Endothelial cell of umbilical vein (primary cell): ENCODE measurements around the gene RAB44. TPM values are rescaled to one million over a fixed set of nuclear protein-coding genes. Genes with fewer than 3 reads are reported as not detected.

ENCODE experiments used
- BruUV-seq: library from RNA; stranded (reverse); fragments of 400-500 nt; replicated peaks from 2 replicates; lab custom pipeline; 2021; lab: Mats Ljungman, UMichigan
- CTCF ChIA-PET: fragments of 300-600, 350-600 bp; sonication (Branson Sonifier 250); formaldehyde crosslinking; loops from one replicate; lab custom pipeline; 2021; ENCODE audit warnings: antibody characterized with exemption, inconsistent platforms; lab: Charles Lee
- POLR2A ChIA-PET: fragments of 300-600, 350-600 bp; sonication (Branson Sonifier 250); formaldehyde crosslinking; loops from one replicate; lab custom pipeline; 2021; ENCODE audit warnings: antibody characterized with exemption, inconsistent platforms; lab: Charles Lee
- DNase-seq: peaks from one replicate; pipeline ENCODE4 v3.0.0-alpha.2; 2011; ENCODE audit warnings: low read depth, low spot score
- FAIRE-seq: peaks from 2 replicates; lab custom pipeline; 2011; peaks lifted over from hg19 to GRCh38; lab: Jason Lieb, UNC
- H2AFZ ChIP-seq: 2 replicates; pipeline ENCODE4 v1.6.0; 2012; ENCODE audit warnings: low read depth, low read length, control low read depth, inconsistent platforms
- H3K27ac ChIP-seq: 2 replicates; pipeline ENCODE4 v1.5.1; 2011; ENCODE audit warnings: low read depth, mild to moderate bottlenecking, control low read depth, low read length, moderate library complexity; ENCODE audit not compliant: insufficient read depth
- H3K27me3 ChIP-seq, 2 experiments: 2 replicates each; pipeline versions ENCODE4 v1.6.0 to v1.6.1; 2011; ENCODE audit warnings: low read length in 2 of 2, mixed read lengths in 1 of 2; ENCODE audit not compliant: control insufficient read depth in 2 of 2, insufficient read depth in 2 of 2
- H3K36me3 ChIP-seq, 2 experiments: 2 replicates in 1 of 2; 3 replicates in 1 of 2; pipeline ENCODE4 v1.5.1; 2011; ENCODE audit warnings: low read length in 2 of 2, mild to moderate bottlenecking in 1 of 2, moderate library complexity in 1 of 2; ENCODE audit not compliant: control insufficient read depth in 2 of 2, insufficient read depth in 2 of 2; ENCODE audit errors: extremely low read depth in 1 of 2
- H3K4me1 ChIP-seq: 3 replicates; pipeline ENCODE4 v1.5.1; 2011; ENCODE audit warnings: mild to moderate bottlenecking, low read length; ENCODE audit not compliant: control insufficient read depth, insufficient read depth; ENCODE audit errors: extremely low read depth
- H3K4me2 ChIP-seq: 2 replicates; pipeline ENCODE4 v1.6.1; 2011; ENCODE audit warnings: low read length, control low read depth, mixed read lengths; ENCODE audit not compliant: insufficient read depth
- H3K4me3 ChIP-seq, 3 experiments: fragments of 200-600 bp in 1 of 3; sonication (generic), shearing (Covaris generic) in 1 of 3; replicated peaks in 1 of 3; 2 replicates each; pipeline ENCODE4 v1.5.1; 2011 to 2016; ENCODE audit warnings: control low read depth in 3 of 3, low read length in 3 of 3, mild to moderate bottlenecking in 2 of 3, inconsistent platforms in 1 of 3, low read depth in 1 of 3, moderate library complexity in 1 of 3; ENCODE audit not compliant: insufficient read depth in 1 of 3
- H3K79me2 ChIP-seq: 2 replicates; pipeline ENCODE4 v1.6.0; 2012; ENCODE audit warnings: low read length, inconsistent platforms; ENCODE audit not compliant: control insufficient read depth, insufficient read depth
- H3K9ac ChIP-seq: replicated peaks from 2 replicates; pipeline ENCODE3; 2011; ENCODE audit warnings: low read length, control low read depth; ENCODE audit not compliant: insufficient read depth; ENCODE audit errors: extremely low read depth
- H3K9me1 ChIP-seq: replicated peaks from 3 replicates; pipeline ENCODE4 v1.6.0; 2011; ENCODE audit warnings: mild to moderate bottlenecking, low read length; ENCODE audit not compliant: control insufficient read depth, insufficient read depth; ENCODE audit errors: extremely low read depth
- H3K9me3 ChIP-seq: replicated peaks from 2 replicates; pipeline ENCODE4 v1.5.1; 2012; ENCODE audit warnings: low read length, inconsistent platforms; ENCODE audit not compliant: control insufficient read depth, insufficient read depth
- H4K20me1 ChIP-seq: replicated peaks from 2 replicates; pipeline ENCODE3; 2011; ENCODE audit warnings: mild to moderate bottlenecking, low read length; ENCODE audit not compliant: control insufficient read depth, insufficient read depth; ENCODE audit errors: extremely low read depth
- CTCF ChIP-seq, 2 donors: IDR thresholded peaks; 1 replicate in 1 of 2; 2 replicates in 1 of 2; pipeline ENCODE4 v1.5.1; 2011; ENCODE audit warnings: low read length in 2 of 2, mild to moderate bottlenecking in 2 of 2, moderate library complexity in 2 of 2, control low read depth in 1 of 2, inconsistent platforms in 1 of 2, low read depth in 1 of 2; ENCODE audit not compliant: insufficient read depth in 1 of 2; ENCODE audit errors: extremely low read depth in 1 of 2
- EZH2 ChIP-seq: IDR thresholded peaks from 2 replicates; pipeline ENCODE4 v1.6.1; 2012; ENCODE audit warnings: borderline replicate concordance, low read depth, mild to moderate bottlenecking, moderate library complexity, low read length, inconsistent platforms; ENCODE audit not compliant: severe bottlenecking
- FOS ChIP-seq: IDR thresholded peaks from 2 replicates; pipeline ENCODE4 v1.6.1; 2011; ENCODE audit warnings: mild to moderate bottlenecking, low read length, moderate library complexity, borderline replicate concordance; ENCODE audit not compliant: insufficient read depth
- GATA2 ChIP-seq: IDR thresholded peaks from 2 replicates; pipeline ENCODE4 v1.7.0; 2011; ENCODE audit warnings: low read depth, mild to moderate bottlenecking, moderate library complexity, mixed read lengths, low read length; ENCODE audit not compliant: insufficient read length, insufficient read depth
- JUN ChIP-seq: IDR thresholded peaks from 2 replicates; pipeline ENCODE4 v1.6.1; 2011; ENCODE audit warnings: borderline replicate concordance, low read depth; ENCODE audit not compliant: insufficient read length, insufficient read depth
- MAX ChIP-seq: IDR thresholded peaks from 2 replicates; pipeline ENCODE4 v1.6.1; 2011; ENCODE audit not compliant: insufficient read depth, insufficient read length
- MYC ChIP-seq: IDR thresholded peaks from one replicate; pipeline ENCODE4 v1.6.1; 2011; ENCODE audit warnings: mild to moderate bottlenecking, low read depth, low read length
- POLR2A ChIP-seq: IDR thresholded peaks from 2 replicates; pipeline ENCODE4 v1.6.1; 2012; ENCODE audit warnings: low read depth, mild to moderate bottlenecking, control low read depth, low read length
- POLR2AphosphoS5 ChIP-seq: IDR thresholded peaks from 2 replicates; pipeline ENCODE4 v1.6.1; 2012; ENCODE audit warnings: low read depth, mild to moderate bottlenecking, control low read depth, low read length, moderate library complexity; ENCODE audit not compliant: insufficient read depth
- dilution Hi-C: fragments of 300-500 bp; cut with MboI; formaldehyde crosslinking; loops from one replicate; pipeline ENCODE4 v1.15.0; 2019; ENCODE audit warnings: low sequenced_read_pairs; ENCODE audit not compliant: extremely low pct_ligation_motif_present
- intact Hi-C: fragments of 100-400 bp; cut with micrococcal nuclease; formaldehyde crosslinking; loops from one replicate; pipeline ENCODE4 v1.10.0; 2022
- polyA plus RNA-seq, 4 experiments: library from polyadenylated mRNA; depleted of rRNA in 3 of 4; stranded (reverse) in 3 of 4; unstranded in 1 of 4; fragments of >200 nt; gene quantifications; 2 replicates each; pipeline versions ENCODE4 v1.2.1 to v1.2.3, GENCODE V29; 2011 to 2012; ENCODE audit warnings: missing spikeins in 1 of 4
- total RNA-seq: library from RNA; stranded (reverse); gene quantifications from 2 replicates; pipeline ENCODE4 v1.2.3, GENCODE V29; 2021

Gene RAB44
- total and polyA plus RNA-seq, 2 donors (not counting 3 experiments of a cell fraction or from before 2014, with no cell fraction given), result 0.03 to 0.11 TPM

GRCh38 chr6:36779227-36779626, 81.6 kb downstream of the RAB44 start:
- Histone ChIP-seq H3K9me3 (no peaks in the 10 kb centered on the region), H3K27me3 (no peaks in the 10 kb centered on the region), H3K9me1 (no peaks in the 10 kb centered on the region), H3K27ac (no peak overlapping the region), H3K9ac (no peak overlapping the region), H3K4me1 (no peaks in the 10 kb centered on the region), H3K36me3 (peaks cover 0 to 5% of the 10 kb centered on the region in 2 experiments), H3K4me2 (no peak overlapping the region), H3K79me2 (no peaks in the 10 kb centered on the region), H4K20me1 (no peaks in the 10 kb centered on the region), H3K4me3 (no peak overlapping the region), H2AFZ (no peak overlapping the region)
- intact Hi-C loops (no loop called here), dilution Hi-C loops (no loop called here)
- POLR2A ChIA-PET, result no interaction called here
- no TSS peak for BruUV-seq
- FAIRE-seq (no peak), DNase-seq (no peak)
- CTCF ChIA-PET, result interaction anchor here (1.6 to 26.6 kb wide), 3 partner anchors 10 to 239 kb away, joined by 4 to 552 read pairs (median 193); no protein-coding TSS in a partner anchor
- no peak for TF ChIP-seq FOS
- no peak for TF ChIP-seq MYC
- no peak for TF ChIP-seq JUN
- no peak for TF ChIP-seq POLR2A
- no peak for TF ChIP-seq EZH2
- no peak for TF ChIP-seq MAX
- no peak for TF ChIP-seq CTCF (IDR thresholded peaks at IDR 0.05; ENCODE audit: extremely low read depth in 1 of 2, insufficient read depth in 1 of 2, low read depth in 1 of 2, low read length in 2 of 2)
- TF ChIP-seq POLR2AphosphoS5, result no peak
- no peak for TF ChIP-seq GATA2
